HUDEP-2 (cell line): ENCODE data around the gene GOLT1A.
A peak's percentile ranks its signal among the peaks of the same experiment; 100 is the strongest.

Source experiments
- DNase-seq, 76 experiments: peaks; one replicate each; lab custom pipeline; 2025; ENCODE audit not compliant: unreplicated experiment in 76 of 76; lab: John Stamatoyannopoulos, UW

Gene GOLT1A, protein sequence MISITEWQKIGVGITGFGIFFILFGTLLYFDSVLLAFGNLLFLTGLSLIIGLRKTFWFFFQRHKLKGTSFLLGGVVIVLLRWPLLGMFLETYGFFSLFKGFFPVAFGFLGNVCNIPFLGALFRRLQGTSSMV

DNA sequence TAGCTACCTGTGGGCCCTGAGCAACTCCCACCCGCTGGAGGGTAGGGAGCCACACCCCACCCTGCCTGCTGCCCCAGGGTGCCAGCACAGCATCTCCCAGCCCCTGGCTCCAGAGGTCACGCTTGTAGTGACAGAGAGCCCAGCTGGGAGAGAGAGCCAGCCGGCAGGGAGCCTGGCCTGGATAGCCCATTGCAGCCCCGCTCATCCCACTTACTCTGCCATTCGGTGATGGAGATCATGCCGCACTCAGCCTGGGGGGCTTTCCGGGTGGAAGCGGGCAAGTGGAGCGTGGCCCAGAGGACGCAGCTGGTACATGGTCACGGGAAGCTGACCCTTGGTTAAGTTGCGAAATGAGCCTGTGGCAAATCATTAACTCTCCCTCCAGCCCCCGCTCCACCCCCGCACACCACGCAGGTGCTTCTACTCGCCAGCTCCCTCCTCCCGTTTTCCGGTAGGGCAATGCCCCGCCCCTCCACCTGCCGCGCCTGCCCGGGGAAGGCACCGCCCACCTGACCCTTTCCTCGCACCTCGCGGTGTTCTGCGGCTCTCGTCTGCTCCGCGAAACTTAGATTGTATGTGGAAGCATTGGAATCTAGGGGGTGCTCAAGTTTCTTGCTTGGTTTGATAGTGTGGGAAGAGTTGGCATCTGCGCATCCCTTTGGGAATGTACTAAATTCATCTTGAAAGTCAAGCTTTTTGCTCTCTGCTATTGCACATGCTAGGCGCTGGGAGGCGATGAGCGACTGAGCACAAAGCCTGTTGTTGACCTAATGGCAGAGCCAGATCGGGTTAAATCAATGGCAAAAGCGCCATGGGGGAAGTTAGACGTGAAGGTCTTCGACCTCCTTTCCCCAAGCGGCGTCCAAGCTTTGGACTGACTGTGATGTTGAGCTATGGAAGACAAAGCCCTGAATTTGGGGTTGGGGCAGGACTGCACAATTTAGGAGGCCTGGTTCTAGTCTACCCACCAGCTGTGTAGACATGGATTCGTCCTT is at the start of gene GOLT1A:
GOLT1A (minus strand) TSS at position 321 of the 995 bp plus-strand sequence; CDS start at position 239, 82 bp downstream.
- peak in 44 of 76 experiments; percentile 2 to 54 (median 28) for DNase-seq

DNA sequence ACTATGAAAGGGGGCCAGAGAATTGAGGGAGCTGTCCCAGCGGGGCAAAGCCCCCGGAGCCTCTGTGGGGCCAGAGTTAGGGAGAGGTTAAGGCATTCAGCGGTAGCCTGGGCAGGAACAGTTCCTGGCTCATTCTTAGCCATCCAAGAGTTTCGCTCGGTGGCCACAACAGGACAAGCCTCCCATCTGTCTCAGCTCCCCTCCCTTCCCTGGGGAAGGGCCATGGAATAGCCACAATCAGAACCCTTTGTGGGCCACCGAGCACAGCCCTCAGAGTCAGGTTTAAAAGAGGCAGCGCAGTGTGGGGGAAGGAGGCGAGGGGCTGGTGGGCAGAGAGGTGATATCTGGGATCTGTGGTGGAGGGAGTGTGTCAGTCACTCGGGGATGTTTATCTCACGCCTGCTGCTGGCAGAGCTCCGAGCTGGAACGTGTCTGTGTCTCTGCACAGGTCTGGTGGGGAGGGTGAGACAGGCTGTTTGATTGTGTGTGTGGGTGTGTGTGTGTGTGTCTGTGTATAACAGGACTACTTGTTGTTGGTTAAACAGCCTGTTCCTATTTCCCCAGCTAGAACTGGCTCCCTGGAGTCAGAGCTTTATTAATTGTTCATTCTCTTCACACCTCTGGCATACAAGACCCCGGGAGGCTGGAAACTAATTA is 49.6 kb upstream of the GOLT1A start:
- DNase-seq: peak in 9 of 76 experiments; percentile 6 to 34 (median 13)

DNA sequence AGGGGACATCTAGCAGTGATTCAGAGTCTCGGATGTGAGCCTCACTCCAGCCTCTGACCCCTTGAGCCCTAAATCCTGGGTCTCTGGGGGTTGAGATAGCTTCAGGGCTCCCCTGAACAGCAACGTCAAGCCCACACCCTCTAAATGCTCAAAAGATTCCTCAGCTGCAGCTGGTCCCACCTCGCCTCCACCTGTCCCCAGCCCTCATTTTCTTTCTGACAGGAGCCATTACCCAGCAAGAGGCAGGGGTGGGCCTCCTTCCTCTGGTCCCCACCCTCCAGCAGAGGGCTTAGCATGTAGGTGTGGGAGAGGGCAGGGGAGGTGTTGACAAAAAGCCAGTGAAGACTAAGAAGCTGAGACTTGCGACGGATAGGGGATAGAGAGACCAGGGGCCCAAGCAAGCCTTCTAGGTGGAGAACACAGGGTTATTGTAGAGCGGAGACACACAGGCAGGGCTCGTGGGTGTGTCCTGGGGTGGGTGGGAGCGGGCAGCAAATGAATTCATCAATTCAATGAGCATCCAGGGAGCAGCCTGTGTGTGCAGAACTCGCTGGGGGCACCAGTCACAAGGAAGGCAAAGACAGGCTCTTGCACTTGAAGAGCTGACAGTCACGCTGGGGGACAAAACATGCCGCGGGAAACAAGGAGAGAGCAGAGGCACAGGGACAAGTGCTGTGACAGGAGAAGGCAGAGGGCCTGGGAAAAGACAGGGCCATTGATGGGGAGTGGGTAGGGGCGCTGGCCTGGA is 48.9 kb upstream of the GOLT1A start:
- no peak for DNase-seq

DNA sequence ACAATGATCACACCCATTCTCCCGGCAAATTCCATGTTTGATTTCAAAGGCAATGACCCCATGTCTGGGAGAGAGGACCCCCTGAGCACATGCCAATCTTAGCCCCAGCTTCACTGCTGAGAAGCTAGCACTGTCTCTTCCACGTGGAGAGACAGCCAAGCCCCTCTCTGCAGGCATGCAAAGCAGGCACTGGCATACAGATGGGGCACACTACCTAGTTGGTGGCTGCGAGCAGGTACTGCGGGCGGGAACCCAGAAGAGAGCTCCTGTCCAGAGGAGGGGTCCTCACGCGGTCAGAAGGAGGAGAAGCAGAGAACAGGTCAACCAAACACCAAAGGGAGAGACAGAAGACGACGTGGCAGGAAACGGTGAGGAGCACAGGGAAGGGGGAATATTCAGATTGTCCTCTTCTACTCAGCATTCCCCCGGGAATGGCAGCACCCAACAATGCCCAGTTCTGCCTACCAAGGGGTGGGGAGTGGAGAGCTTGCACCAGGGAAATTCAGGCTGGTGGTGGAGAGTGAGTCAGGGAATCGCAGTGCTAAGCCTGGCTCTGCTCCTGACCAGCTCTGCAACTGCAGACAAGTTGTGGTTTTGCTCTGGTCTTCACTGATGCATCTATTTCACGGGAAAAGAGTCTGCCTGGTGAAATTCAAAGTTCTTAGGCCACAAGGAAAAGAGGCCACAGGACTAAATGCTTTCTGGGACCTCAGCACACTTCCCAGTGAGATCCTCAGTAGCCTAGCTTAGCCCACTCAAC is 48.1 kb upstream of the GOLT1A start:
- DNase-seq: no peak

DNA sequence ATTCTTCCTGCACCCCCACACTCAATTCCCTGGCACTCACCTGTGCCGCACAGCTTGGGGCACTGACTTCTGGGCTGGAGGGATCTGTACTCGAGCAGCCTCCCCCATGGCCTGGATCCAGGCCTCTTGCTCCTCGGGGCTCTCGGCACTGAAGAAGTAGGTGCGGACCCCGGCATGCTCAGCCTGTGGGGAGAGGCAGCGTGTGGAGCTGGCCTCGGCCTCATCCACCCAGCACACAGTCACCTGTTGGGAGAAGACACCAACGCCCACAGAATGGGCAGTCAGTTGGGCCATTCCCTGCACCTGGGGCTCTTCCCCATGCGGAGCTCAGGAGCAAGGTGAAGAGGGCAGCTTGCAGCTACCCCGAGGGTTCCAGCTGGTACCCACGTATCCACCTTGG is 47.5 kb upstream of the GOLT1A start:
- no peak for DNase-seq

DNA sequence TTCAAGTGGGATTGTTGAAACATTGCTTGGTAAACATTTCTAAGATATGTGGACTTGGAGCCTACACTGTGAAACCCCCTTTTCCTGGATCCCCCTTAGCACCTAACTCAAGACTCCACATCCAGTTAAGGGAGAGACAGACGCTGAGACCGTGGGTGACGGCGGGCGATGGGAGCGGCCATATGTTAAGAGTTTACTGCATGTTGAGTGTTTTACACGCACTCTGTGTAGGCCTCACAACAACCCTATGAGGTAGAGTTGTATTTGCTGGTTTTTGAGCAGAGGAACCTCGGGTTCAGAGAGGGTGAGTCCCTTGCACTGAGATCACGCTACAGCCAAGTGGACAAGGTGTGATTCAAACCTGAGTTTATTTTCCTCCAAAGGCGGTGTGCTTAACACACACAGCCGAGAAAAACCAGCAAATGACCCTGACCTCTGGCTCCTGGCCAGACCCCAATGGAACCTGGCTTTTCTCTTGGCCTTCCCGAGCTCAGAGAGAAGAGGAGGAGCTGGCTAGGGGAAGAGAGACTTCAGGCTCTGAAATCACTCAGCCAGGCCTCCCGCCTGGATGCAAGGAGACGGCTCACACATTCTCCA is 46.9 kb upstream of the GOLT1A start:
- no peak for DNase-seq

DNA sequence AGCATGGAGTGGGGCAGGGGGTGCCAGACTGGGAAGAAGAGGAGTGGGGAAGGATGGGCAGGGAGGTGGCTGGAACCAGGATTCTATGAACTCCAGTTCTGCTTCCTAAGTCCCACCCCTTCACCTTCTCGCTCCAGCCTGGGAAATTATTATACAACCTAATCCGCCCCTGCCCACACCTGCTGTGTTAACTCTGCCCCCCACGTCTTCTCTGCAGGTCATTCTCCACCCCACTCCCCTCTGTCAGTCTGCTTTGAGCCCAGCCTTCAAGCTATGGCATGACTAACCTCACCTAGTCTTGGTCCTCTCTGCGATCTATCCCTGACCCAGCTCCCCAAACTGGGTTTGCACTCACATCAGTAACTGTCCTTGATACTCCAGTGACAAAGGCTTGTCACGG is 46.0 kb upstream of the GOLT1A start:
- DNase-seq: no peak

DNA sequence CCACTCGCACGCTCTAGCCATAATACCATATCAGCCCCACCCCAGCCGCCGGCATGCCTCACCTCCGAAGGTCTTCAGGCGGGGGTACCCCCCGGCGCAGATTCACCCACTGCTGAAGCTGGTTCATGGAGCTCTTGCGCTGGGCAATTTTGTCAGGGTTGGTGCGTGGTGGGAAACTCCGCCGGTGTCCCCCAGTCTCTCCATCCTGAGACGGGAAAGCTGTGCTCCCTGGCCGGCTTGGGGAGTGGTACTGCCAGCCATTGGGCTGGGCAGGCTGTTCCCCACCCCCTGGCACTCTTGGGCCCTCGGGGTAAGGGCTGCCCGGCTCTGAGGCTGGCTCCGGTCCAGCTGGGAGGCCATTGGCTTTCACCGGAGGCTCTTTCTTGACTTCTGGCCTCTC is 45.4 kb upstream of the GOLT1A start:
- no peak for DNase-seq

DNA sequence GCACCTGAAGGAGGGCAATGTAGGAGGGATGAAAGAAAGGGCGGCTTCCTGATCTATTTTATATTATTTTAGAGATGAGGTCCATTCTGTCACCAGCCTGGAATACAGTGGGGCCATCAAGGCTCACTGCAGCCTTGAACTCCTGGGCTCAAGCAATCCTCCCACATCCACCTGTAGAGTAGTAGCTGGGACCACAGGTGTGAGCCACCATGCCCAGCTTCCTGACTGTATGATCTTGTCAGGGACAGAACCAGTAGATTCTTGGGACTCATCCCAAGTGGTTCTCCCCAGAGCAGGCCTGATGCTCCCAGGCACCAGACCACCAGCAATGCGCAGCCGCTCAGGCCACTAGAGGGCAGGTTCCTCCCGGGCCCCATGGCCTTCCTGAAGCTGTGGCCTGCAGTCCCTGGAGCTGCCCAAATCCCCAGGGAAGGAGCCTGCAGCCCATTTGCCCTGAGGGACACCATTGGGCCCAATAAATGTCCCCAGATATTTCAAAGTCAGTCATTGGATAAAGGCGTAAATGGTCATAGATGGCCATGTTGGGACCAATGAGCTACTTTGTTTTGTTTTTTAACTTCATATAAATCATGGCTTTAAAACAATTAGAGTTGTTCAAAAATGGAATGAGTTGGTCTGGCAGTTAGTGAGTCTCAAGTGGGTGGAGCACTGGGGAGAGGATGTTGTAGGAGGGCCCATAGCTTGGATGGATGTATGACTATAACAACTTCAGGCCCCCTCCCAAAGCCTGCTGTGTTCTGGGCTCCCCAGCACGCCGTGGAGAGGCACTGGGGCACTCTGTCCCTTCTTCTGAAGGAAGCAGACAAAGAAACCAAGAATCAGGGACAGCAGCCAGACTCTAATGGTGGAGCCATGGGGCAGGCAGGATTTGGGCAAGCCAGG is 44.7 kb upstream of the GOLT1A start:
- peak in 33 of 76 experiments; percentile 2 to 49 (median 16) for DNase-seq

DNA sequence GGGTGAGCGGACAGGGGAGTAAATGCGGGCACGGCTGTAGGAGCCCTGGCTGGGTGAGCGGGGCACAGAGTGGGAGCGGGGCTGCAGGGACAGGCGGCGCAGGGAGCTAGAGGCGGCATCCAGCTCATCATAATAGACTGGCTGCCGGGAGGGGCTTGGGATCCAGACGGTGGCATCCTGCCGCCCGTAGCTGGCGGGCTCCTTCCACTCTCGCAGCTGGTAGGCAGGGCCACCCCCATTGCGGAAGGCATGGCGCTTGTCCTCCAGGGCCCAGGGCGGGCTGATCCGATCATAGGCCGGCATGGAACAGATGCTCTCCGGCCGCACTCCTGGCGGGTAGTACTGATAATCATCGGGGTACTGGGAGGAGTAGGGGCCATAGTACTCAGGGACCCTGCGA is 43.7 kb upstream of the GOLT1A start:
- DNase-seq: no peak

DNA sequence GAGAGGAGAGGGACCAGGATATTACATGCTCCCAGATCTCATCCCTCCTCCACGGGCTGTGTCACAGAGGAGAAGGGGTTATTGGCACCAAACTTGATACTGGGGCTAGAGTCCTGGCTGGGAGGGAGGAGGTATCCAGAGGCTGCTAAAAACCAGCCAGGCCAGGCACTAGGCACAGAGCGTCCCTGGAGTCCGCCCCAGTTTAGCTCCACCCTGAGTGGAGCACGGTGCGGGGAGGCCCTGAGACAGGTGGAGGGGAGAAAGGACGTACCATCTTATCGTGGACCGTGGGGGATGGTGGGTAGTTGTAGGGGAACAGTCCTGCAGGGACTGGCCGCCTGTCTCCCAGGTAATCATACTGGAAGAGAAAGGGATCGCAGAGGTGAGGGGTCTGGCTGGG is 42.7 kb upstream of the GOLT1A start:
- DNase-seq: no peak

DNA sequence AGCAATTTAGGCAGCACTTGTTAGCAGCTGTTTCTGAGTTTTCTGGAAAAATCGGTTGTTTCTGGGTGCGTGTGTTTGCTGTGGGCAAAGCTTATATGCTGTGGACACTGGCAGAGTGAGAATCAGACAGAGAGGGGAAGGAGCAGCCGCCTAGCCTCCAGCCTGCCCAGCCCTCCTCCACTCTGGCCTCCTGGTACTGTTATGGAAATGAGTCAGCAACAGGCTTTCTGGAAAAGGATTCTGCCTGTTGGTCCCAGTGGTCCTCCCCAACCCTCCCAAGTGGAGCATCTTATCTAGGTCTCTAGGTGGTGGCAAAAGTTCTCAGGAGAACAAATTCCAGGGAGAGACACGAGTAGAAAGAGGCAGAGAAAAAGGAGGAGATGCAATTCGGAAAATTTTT is 42.2 kb upstream of the GOLT1A start:
- DNase-seq: no peak

DNA sequence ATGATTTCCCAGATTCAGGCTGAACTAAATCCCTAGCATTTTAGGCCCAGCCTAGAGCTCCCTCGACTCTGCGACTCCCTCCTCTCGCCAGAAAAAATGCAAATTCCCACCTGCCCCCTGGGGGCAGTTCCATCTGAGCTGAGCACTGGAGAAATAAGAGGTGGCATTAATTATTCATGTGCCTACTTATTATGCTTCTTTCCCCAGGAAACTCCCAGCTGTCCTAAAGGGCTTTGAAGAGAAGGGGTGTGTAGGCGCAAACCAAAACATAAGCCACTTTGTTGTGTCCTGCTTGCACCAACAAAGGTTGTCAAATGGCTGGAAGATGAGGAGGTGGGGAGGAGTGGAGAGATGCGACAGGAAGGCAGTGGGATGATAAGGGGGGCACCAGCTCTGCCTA is 41.4 kb upstream of the GOLT1A start:
- no peak for DNase-seq

DNA sequence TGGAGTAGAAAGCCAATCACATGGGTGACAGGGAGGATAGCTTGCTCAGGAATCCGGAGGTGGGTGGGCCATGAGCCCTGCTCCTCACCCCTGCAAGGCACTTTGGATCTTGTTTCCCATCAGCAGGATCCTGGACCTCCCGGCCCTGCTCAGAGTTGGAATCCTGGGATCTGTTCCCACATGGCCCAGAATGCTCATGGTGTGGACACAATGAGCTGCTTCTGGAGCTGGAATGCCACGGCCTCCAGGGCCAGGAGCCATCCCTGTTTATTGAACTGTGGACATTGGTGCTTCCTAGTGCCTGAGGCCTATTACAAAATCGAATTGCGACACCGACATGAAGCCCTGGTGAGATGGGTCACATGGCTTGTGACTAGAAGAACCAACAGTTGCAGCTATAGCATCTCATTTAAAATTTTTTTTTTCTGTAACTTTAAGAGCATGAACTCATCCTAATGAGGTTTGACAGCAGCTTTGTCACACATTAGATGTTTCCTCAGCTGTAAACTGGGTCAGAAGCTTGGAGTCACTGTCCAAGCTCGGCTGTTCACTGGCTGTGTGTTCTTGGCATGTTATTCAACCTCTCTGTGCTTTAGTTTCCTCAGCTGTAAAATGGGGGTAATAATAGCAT is 40.4 kb upstream of the GOLT1A start:
- no peak for DNase-seq

DNA sequence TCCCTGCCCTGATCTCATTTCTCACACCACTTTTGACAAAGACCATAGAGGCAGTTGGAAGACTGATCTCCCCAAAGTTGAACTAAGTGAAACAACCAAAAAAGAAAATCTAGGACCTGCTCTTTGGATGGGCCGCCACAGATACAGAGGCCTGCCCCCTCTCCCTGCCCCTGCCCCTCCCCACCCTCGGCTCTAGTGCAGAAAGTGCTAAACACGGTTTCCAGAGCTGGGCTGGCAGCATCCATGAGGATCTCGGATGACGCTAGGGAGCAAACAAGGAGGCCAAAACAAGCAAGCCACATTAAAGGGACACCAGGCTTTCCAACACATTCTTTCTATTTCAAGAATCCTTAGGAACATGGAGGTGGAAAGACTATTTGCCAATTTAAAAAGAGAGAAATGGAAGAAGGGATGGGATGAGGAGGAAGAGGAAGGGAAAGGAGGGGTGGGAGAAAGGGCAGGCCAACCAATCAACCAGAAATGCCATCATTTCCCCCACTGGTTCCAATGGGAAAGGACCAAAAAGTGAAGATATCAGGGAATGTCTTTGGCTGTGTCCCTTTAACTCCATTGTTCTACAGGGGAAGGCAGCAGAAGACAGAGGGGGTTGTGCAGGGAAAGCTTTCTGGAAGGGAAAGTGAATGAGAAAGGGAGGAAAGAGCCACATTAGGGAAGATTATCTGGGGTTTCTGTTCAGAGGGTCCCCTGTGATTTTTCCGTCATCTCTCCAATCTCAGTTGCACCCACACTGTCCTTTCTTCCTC is 38.3 kb upstream of the GOLT1A start:
- no peak for DNase-seq

DNA sequence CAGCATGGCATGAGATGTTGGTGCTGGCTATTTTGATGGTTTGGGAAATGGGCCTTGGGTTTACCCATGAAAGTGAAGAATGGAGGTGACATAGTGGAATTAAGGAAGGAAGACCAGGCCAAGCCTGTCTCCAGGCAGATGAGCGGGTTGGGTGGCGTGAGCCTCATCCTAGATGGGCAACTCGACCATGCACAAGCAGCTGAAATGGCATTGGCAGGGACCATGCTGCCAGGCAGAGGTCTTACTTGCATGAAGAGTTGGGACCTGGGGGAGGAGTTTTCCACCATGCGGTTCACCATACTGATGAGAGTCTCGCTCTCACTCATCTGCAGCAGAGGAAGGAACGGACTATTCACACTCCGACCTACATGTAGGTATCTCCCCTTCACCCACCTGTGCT is 37.5 kb upstream of the GOLT1A start:
- DNase-seq: no peak

DNA sequence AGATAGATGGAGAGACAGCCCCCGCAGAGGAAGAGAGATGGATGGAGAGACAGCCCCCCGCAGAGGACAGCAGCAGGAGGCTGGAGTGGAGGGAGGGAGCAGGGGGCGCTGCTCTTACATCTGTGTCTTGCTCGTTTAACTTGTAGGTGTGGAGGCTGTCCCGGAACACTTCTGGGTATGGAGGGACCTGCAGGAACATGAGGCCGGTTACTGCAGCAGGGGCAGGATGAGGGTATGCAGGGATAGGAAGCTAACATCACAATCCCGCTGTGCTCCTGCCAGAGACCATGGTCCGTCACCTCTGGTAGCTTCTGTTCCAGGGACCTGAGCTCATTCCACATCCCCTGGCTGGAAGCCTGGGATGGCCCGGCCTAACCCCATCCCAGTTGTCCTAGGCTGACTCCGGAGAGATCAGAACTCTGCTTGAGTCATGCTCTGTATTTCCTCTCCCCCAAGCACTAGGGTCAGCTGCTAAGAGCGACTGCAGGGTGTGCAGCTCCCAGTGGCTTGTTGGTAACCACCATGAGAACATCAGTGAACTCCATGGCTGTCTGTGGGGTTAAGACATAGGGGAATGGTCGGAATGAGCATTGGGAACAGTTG is 36.7 kb upstream of the GOLT1A start:
- DNase-seq: no peak
